ENCODE data around the gene PLIN5.
A peak's percentile ranks its signal among the peaks of the same experiment; 100 is the strongest.

PLIN5 gene, protein sequence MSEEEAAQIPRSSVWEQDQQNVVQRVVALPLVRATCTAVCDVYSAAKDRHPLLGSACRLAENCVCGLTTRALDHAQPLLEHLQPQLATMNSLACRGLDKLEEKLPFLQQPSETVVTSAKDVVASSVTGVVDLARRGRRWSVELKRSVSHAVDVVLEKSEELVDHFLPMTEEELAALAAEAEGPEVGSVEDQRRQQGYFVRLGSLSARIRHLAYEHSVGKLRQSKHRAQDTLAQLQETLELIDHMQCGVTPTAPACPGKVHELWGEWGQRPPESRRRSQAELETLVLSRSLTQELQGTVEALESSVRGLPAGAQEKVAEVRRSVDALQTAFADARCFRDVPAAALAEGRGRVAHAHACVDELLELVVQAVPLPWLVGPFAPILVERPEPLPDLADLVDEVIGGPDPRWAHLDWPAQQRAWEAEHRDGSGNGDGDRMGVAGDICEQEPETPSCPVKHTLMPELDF

DNA sequence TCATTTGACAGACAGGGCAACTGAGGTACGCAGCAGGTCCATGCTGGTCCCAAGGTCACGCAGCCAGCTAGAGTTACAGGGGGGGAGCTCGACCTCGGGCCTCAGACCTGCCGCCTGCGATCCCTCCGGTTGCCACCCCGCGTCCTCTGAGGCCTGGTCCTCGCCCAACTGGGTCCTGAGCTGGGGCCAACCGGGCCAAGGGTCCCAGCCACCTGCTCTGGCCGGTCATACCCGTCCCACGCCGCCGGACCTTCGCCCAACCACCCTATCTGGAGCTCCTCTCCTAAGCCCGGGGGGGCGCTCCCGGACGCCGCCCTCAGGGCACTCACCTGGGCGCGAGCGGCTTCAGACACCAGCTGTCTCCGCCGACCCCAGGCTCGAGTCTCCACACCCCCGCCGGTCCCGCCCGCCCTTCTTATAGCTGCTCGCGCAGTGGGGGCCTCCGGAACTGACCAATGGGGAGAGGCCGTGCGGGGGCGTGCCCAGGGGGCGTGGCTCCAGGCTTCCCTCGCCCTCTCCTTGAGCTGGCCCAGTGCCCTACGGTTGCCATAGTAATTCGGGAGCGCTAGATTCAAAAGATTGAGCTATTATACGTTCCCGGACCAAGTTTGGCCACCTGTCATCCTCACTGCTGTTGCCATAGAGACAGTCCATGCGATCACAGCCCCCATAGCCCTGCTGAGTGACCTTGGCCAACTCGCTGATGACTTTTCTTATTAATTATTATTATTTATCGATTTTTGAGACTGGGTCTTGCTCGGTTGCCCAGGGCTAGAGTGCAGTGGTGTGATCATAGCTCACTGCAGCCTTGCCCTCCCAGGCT, at the start of gene PLIN5:
TSS of gene PLIN5 (minus strand) at position 389 of the 823 bp plus-strand sequence. CDS start 1,150 bp downstream, outside the sequence.
- no peak for DNase-seq

DNA sequence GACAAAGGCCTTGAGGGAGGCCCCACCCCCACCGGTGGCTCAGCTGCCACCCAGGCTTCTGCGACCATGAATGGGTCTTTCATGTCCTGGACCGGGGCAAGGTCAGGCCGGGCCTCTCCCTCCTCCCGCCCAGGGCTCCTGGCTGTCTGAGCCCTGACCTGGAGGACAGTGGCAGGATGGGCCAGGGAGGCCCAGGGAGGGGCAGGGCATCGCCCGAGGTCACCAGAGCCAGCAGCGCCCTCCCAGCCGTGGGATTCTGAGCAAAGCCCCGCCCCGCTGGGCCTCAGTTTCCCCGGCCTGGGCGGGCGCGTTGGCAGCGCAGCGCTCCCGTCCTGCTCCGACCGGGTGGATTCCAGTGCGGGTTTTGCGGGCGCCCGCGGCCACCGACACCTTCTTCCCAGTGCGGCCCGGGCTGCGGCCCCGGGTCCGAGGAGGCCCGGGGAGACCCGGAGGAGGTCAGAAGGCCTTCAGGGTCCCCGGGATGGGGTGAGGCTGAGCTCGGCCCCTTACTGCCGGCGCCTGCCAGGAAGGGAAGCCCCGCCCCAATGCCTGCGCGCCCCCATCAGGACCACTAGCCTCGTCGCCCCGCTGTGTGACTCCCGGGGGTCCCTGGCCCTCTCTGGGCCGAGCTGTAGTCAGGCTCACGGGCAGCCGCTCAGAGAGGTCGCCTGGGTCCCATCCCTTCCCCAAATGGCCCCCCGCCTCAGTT, 49.1 kb upstream of the PLIN5 start:
- peak; percentile 20 for DNase-seq

DNA sequence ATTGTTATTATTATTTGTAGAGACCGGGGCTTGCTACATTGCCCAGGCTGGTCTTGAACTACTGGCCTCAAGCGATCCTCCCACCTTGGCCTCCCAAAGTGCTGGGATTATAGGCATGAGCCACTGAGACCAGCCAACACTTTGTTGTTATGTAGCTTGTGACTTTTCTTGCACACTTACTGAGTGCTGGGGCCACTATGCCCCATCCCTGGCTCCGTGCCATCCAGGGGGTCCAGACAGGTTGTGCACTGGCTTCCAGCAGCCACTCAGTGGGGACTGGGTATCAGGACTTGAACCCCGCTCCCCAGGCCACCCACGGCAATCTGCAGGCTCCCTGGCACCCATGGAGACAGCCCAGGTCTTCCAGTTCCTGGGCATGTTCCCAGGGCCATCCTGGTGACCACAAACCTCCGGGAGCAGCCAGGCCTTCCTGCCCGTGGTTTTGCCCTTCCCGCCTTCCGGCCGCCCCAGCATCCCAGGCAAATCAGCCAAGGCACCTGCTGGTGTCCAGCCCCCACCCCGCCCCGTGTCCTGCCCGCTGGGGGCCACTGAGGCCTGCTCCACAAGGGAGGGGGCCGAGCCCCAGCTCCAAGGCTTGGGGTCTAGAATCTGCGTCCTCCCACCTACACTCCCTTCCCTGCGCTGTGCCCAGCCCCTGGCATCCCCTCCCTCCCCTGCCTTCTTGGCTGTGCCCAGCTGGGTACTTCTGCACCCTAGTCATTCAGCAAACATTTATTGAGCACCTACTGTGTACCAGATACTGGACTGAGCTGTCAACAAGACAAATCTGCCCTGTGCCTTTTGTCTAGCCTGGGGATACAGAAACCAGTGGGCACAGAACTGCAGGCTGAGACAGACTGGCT, 48.2 kb upstream of the PLIN5 start:
- DNase-seq = no peak

DNA sequence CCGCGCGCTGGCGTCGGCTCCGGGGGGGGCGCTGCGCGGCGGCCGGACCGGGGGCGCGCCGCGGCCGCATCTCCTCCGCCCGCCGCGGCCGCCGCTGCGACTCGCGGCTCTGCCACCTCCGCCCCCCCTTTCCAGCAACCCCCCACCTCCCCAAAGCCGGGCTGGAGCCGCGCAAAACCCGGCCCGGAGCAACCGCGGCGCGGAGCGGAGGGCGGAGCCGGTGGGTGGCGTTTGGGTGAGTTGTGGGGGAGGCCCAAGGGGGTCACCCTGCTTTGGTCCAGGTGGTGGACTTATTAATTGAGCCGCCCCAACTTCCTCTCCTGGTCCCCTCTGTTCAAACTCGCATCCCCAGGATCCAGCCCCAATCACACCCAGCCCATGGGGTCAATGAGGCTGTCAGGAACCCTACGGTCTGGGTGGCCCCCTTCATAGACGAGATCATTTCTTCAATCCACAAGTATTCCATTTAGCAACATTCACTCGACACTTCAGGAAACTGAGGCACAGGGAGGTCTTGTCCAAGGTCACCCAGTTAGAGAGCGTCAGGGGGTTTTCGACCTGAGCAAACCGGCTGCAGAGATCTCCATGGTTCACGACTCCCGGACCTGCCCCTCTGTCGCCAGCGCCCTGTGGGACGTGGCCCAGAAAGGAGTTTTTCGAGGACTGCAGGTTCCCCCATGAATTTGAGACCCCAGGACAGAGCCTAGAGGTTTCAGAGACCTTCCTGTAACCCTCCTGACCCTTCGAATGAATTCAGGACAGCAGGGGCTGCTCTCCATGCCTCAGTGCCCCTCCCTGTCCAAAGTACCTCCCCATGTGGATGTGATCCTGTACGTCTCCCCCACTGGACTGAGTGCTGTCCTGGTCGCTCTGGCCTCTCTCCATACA, 46.9 kb upstream of the PLIN5 start:
- DNase-seq = peak; percentile 53

DNA sequence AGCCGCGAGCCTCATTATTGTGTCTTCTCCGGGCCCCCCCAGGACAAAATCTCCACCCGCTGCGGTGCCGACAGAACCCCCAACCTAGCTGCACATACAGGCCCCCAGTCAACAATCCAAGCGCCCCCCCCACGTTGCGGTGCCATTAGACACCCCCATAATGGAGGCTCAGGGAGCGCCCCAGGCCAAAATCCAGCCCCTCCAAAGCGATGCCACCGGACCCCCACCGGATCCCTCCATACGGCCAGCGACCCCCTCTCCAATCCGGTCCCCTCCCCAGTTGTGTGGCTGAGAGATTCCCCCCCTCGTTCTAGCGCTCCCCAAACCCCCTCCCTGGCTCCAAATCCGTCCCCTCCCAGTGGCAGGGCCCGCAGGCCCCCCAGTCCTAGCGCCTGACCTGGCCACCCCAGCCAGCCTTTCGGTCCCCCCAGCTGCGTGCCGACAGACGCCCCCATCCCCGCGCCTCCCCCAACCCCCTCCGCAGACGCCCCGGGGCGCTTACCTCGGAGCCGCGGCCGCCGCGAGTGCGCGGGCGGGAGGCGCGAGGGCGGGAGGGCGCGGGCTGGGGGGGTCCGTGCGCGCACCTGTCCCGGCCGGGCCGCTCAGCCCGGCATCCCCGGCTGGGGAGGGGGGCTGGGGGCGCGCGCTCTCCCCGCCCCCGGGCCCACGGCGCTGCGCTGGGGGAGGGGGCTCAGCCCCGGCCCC, 46.1 kb upstream of the PLIN5 start:
- DNase-seq = no peak

DNA sequence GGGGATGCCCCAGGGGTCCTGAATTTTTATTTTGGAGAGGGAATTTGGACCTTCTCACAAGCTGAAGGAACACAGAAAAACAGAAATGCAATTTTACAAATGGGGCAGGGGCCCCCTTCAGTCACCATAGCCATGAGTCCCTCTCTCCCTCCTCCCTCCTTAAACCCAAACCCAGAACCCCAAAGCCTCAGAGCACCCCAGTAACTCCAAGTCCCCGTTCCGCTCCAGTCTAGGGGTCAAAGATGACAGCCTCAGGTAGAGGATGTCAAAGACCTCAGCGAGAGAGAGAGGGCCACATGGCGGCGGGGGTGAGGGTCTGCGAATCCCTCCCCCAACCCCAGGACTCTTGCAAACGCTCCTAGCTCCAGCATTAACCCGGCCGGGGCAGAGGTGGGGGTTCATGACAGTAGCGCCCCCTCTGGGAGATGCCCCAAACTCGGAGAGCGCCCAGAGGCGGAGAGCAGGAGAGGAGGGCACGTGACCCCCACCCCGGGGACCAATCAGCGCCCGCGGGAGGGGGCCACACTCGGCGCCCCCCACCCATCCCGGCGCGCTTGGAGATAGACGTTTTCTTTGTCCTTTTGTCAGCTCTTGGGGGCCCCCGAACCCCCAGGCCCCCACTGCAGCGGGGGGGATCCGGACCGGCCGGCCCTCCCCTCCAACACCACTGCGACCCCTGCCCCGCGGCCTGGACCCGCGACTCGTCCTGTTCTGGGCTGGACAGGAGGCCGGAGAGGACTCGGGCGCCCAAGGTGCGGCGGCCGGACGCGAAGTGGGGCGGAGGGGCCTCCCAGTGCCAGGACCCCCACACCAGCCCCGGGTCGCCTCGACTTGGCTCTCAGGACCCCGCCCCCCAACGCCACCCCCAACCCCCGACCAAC, 45.2 kb upstream of the PLIN5 start:
- DNase-seq = no peak

DNA sequence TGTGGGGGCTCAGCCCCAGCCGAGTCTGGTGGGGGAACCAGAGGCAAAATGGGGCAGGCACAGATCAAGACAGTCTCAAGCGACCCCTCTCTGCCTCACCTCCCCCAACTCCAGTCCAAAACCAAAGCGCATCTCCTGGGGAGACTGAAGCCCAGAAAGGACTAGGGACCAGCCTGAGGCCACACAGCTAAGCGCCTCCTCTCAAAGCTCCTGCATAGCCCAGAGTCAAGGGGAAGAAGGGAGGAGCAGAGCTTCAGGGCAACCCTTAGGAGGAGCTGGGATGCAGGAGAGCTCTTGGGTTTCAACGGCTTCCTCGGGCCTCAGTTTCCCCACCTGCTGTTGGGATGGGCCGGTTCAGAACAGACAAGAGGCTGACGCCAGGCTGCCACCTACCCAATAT, 44.4 kb upstream of the PLIN5 start:
- no peak for DNase-seq

DNA sequence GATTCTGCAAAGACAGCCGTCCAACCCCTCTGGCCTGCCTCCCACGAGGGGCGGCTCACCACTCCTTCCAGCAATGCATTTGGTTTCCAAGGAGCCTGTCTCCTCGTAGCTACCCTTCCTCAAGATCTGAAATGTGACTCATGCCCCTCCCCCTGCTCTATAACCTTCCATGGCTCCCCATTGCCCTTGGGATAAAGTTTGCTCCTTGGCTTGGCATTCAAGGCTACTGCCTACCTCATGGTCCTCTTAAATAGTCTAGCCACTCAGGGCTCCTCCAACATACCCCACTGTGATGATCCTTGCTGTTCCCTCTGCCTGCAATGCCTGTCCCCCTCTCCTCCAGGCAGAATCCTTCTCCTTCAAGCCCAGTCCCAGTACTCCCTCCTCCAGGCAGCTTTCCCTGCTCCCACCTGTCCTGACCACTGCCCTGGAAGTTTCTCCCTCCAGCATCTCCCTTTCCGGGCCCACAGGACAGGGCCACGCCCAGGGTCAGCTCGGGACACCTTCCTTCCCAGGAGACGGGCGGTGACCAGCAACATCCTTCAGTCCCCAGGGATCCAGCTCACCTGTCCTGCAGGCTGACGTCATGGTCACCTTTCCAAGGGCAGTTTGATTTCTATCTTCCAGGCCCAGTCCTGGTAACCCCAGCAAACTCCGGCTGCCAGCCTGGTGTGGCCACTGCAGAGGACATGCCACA, 43.7 kb upstream of the PLIN5 start:
- no peak for DNase-seq

DNA sequence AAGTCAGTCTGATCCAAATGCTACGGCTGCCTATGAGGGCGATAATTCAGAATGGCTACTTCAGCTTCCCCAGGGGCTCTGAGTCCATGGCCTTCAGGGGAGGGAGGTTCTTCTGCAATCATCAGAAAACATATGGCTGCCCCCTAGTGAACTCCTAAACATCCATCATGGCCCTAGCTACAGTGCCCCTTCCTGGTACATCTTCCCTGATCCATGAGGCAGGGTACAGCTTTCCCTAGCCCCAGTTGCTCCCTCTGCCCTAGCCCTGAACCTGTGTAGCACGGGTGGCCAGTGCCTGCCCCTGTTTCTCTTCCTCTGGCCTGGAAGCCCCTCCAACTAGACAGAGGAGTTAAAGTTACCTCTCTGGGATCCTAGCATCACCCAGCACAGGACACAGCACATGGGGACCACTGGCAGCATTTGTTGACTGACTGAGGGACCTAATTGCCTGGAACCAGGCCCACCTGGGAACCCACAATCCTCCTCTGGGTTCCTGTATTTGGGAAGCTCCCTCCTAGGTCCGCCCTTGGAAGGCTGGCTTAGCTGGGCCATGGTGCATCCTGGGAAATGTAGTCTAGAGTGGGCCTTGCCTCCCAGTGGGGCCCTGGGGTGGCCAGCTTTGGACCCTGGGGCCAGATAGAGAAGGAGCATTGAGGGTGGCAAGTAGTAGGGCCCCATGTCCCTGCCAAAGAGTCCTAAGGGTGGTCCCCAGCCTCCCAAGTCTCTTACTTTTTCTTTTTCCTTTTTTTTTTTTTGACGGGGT, 42.2 kb upstream of the PLIN5 start:
- no peak for DNase-seq

DNA sequence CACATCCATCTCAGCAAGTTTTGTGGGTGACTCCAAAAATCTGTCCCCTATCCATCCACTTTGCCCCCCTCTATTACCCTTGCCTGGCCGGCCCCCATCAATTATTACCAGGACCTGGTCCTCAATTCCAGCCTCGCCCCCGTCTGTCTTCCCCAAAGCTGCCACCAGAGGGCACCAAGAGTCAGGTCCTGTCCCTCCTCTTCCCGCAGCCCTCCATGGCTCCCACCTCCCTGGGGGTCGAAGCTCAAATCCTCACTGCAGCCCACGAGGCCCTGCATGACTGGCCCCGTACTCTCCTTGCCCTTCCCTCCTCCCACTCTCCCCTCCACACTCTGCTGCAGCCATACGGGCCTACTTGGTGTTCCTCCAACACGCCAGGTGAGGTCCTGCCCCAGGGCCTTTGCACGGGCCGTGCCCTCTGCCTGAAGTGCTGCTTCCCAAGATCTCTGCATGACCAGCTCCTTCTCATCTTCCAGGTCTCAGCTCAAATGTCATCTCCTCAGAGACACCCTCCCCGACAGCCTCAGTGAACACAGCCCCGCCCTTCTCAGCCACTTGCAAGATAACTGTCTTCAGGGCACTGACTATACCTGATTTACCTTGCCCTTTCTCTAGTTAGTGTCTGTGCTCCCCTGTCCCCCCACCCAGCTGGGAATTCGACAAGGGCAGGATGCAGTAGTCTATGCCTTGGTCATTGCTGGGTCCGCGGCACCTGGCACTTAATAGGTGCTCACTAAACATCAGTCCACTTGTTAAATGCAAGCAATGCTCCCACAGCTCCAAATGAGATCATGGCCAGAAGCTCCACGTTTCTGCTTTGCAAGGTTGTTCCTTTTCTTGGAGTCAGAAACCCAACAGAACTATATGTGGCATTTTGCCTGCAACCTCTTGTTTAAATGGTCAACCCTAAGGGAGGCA, 41.3 kb upstream of the PLIN5 start:
- DNase-seq = no peak

DNA sequence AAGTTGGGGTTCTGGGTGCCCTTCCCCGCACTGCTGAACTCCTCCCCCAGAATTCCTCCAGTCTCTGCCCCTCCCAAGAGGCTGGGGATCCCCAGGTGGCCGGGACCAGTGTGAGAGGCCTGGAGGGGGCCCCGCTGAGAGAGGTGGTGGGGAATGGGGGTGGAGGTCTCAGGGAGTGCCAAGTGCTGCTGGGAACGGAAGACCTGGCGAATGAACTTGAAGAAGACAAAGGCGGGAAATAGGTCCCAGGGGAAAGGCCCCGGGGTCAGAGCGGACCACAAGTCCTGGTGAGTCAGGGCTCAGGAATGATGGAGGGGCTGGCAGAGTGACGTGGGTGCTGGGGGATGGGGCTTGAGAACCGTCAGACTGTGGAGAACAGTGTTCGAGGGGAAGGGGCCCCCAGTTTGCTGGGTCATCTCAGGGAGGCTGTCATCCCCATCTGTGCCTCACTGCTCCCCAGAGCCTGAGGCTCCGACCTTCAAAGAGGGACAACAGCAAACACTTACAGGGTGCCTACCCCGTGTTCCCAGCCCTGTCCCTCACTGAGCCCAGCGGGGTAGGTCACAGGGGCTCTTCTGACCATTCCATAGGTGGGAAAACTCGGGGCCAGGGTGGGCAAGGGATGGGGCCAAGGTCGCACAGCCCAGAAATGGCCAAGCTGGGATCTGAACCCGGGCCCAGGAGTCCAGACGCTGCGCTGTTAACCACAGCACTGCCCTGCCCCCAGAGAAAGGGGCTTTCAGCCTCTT, 40.4 kb upstream of the PLIN5 start:
- no peak for DNase-seq

DNA sequence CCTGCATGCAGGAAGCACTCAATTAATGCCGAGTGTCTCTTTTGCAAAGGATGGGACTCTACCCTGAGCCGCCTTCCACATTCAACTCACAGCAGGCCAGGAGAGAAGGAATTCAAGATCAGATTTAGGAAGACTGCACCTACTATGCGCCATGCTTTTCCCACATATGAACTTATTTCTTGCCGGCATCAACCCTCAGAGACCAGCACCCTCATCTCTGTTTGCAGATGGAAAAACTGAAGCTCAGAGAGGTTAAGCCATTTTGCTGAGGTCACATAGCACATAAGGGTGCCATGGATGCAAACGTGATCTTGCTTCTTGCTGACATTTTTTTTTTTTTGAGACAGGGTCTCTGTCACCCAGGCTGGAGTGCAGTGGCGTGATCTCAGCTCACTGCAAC, 38.7 kb upstream of the PLIN5 start:
- DNase-seq = no peak

DNA sequence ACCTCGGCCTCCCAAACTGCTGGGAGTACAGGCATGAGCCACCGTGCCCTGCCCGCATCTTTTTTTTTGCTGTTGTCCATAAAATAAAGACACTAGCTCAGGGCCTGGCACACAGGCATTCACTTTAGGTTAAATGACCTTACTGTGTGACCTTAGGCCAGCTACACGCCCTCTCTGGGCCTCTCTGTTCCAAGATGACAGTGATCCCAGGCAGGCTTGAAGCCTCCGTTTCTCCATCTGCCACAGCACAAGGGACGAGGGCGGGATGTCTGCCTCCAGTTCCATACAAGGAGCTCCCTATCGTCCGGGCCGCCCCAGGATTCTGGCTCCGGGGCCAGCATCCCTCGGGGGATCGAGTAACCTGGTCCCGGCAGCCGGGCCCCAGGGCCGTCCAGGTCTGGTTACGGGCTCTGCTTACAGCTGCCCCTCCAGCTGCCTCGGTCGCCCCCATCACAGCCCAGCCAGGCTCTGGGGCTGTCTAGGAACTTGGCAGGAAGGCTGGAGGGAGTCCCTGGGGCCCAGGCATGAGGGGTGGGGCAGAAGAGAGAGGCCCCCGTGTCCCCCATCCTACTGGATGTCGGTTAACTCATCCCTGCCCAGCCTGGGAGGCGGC, 36.4 kb upstream of the PLIN5 start:
- no peak for DNase-seq

DNA sequence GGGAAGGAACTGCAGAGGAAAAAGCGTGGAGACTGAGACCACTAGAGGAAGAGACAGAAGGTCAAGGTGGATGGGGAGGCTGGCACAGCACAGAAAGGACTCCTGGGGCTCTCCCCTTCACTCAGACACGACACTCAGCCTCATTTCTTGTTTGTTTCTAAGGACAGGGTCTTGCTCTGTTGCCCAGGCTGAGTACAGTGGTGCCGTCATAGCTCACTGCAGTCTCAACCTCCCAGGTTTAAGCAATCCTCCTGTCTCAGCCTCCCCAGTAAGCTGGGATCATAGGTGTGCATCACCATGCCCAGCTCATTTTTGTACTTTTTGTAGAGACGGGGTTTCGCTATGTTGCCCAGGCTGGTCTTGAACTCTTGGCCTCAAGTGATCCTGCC, 35.9 kb upstream of the PLIN5 start:
- DNase-seq = no peak

DNA sequence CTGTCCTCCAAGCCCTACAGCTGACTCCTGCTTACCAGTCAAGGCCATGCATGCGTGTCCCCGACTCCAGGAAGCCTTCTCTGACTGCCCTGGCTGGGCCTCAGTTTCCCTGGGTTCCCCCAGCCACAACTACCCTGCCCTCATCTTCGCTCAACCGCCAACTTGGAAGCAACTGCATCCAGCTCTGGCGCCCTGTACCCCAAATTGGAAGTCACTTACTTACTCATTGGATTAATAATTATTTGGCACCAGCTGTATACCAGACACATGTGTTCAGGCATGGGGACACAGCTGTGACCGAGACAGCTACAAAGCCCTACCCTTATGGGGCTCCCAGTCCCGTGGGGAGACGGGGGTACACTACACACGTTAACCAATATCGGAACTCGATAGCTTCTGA, 35.4 kb upstream of the PLIN5 start:
- DNase-seq = no peak

DNA sequence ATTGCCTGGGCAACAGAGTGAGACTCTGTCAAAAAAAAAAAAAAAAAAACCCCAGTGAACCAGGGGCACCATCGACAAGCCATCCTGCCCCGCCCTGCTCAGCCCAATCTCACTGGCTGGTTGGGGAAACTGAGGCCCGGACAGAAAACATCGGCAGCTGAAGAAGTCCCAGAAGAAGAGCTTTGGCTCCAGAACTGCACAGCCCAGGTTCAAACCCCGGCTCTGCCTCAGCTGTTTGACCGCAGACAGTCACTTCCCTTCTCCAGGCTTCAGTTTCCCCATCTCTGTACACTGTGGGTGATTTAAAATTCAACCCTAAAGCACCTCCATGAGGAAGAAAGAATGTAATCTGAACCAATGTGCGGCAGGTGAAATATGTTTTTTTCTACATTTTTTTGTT, 33.9 kb upstream of the PLIN5 start:
- DNase-seq = peak; percentile 43

All from GDM1 (cell line).